Neuronal stem cell (in vitro differentiated cells): ENCODE data around the gene CLDN17.

Experiments used
- DNase-seq: peaks from one replicate; pipeline ENCODE4 v3.0.0-alpha.2; 2013; ENCODE audit warnings: low spot score
- H2AFZ ChIP-seq: one replicate; pipeline ENCODE4 v1.6.1; 2013; ENCODE audit warnings: mild to moderate bottlenecking, low read length, inconsistent platforms
- H2AK5ac ChIP-seq: 2 replicates; pipeline ENCODE4 v1.6.1; 2013; ENCODE audit warnings: low read depth, mild to moderate bottlenecking, inconsistent platforms, low read length, moderate library complexity, mixed read lengths
- H2BK120ac ChIP-seq: 2 replicates; pipeline ENCODE4 v1.6.1; 2013; ENCODE audit warnings: low read depth, mild to moderate bottlenecking, inconsistent platforms, low read length, moderate library complexity, mixed read lengths
- H2BK12ac ChIP-seq: one replicate; pipeline ENCODE4 v1.6.1; 2013; ENCODE audit warnings: low read length, inconsistent platforms
- H2BK15ac ChIP-seq: 2 replicates; pipeline ENCODE4 v1.6.1; 2013; ENCODE audit warnings: mild to moderate bottlenecking, low read length, inconsistent platforms, mixed read lengths
- H2BK5ac ChIP-seq: one replicate; pipeline ENCODE4 v1.6.1; 2013; ENCODE audit warnings: inconsistent platforms, mild to moderate bottlenecking, low read length, moderate library complexity
- H3K14ac ChIP-seq: one replicate; pipeline ENCODE4 v1.6.1; 2013; ENCODE audit warnings: low read length, inconsistent platforms
- H3K18ac ChIP-seq: 2 replicates; pipeline ENCODE4 v1.6.1; 2013; ENCODE audit warnings: low read length, inconsistent platforms
- H3K23ac ChIP-seq: 2 replicates; pipeline ENCODE4 v1.6.1; 2013; ENCODE audit warnings: low read depth, mild to moderate bottlenecking, mixed read lengths, low read length, inconsistent platforms; ENCODE audit not compliant: poor library complexity
- H3K27ac ChIP-seq: replicated peaks from 3 replicates; pipeline ENCODE4 v1.5.1; 2013; ENCODE audit warnings: low read length, inconsistent platforms
- H3K27me3 ChIP-seq, 3 experiments: 2 replicates each; pipeline ENCODE4 v1.6.1; 2013; ENCODE audit warnings: low read length in 3 of 3, mild to moderate bottlenecking in 2 of 3, inconsistent platforms in 1 of 3, low read depth in 1 of 3, mixed read lengths in 1 of 3, moderate library complexity in 1 of 3; ENCODE audit not compliant: control insufficient read depth in 3 of 3, insufficient read depth in 3 of 3
- H3K36me3 ChIP-seq, 2 donors: replicated peaks in 1 of 2; 2 replicates each; pipeline ENCODE4 v1.6.1; 2013; ENCODE audit warnings: low read length in 2 of 2; ENCODE audit not compliant: control insufficient read depth in 2 of 2, insufficient read depth in 2 of 2
- H3K4ac ChIP-seq: 2 replicates; pipeline ENCODE4 v1.6.1; 2013; ENCODE audit warnings: inconsistent platforms, mild to moderate bottlenecking, low read length, moderate library complexity
- H3K4me1 ChIP-seq, 2 donors: 1 replicate in 1 of 2; 2 replicates in 1 of 2; pipeline ENCODE4 v1.6.1; 2013; ENCODE audit warnings: low read length in 2 of 2, low read depth in 1 of 2; ENCODE audit not compliant: control insufficient read depth in 2 of 2, insufficient read depth in 1 of 2
- H3K4me2 ChIP-seq: one replicate; pipeline ENCODE4 v1.6.1; 2013; ENCODE audit warnings: mild to moderate bottlenecking, low read length, inconsistent platforms; ENCODE audit not compliant: insufficient read depth, poor library complexity, severe bottlenecking
- H3K4me3 ChIP-seq, 2 donors: 2 replicates each; pipeline ENCODE4 v1.5.1; 2013; ENCODE audit warnings: low read length in 2 of 2, mild to moderate bottlenecking in 2 of 2, inconsistent platforms in 1 of 2, moderate library complexity in 1 of 2
- H3K79me1 ChIP-seq: one replicate; pipeline ENCODE4 v1.6.1; 2013; ENCODE audit warnings: low read depth, mild to moderate bottlenecking, inconsistent platforms, low read length, moderate library complexity
- H3K9ac ChIP-seq: one replicate; pipeline ENCODE4 v1.6.1; 2013; ENCODE audit warnings: mild to moderate bottlenecking, low read depth, low read length, inconsistent platforms; ENCODE audit not compliant: poor library complexity
- H3K9me3 ChIP-seq, 2 donors: replicated peaks in 1 of 2; 2 replicates each; pipeline versions ENCODE3 to v1.6.1; 2013; ENCODE audit warnings: low read length in 2 of 2, mild to moderate bottlenecking in 2 of 2, inconsistent platforms in 1 of 2, low read depth in 1 of 2, mixed read lengths in 1 of 2, moderate library complexity in 1 of 2; ENCODE audit not compliant: control insufficient read depth in 2 of 2, insufficient read depth in 1 of 2
- H4K8ac ChIP-seq: one replicate; pipeline ENCODE4 v1.6.1; 2013; ENCODE audit warnings: low read depth, mild to moderate bottlenecking, inconsistent platforms, low read length, moderate library complexity
- H4K91ac ChIP-seq: one replicate; pipeline ENCODE4 v1.6.1; 2013; ENCODE audit warnings: low read length, low read depth, mild to moderate bottlenecking, inconsistent platforms; ENCODE audit not compliant: poor library complexity
- WGBS, 2 donors: extraction: QIAGEN DNeasy Blood & Tissue Kit; methylation state at CpG; one replicate each; pipeline ENCODE4 v1.1.7; 2013; ENCODE audit warnings: missing lambda C conversion rate in 2 of 2, mixed read lengths in 1 of 2; ENCODE audit not compliant: insufficient read length in 2 of 2, insufficient replicate concordance in 1 of 2; ENCODE audit errors: extremely low coverage in 2 of 2; 5-methylcytosine and 5-hydroxymethylcytosine counted together

CLDN17 gene

DNA sequence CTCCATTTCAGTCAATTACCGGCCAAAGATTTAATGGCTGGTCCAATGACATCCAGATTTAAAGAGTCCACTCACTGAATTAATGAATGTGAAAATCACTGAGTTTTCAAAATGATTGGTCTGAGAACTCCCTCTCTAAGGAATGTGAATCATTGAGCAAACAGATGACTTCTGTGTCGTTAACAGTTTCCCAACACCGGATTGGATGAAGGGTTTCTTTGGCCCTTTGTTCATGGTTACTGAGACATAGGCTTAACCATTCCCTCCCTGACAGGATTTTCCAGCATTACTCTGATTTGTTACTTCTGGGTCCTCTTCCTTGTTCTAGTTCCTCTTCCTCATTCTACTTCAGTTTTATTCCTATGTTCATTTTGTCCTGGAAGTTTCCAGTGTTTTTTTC is 1.5 kb upstream of the CLDN17 start:
- H3K4ac ChIP-seq, result no peak overlapping the region
- H2BK15ac ChIP-seq, result no peak overlapping the region
- no peak overlapping the region for H2AFZ ChIP-seq
- no peak overlapping the region for H2BK5ac ChIP-seq
- H2BK120ac ChIP-seq, result no peak overlapping the region
- H3K23ac ChIP-seq, result no peak overlapping the region
- WGBS, 2 donors, result no CpG with 5 or more reads among the region's 3 CpGs
- H3K4me2 ChIP-seq, result no peak overlapping the region
- no peak overlapping the region for H3K27ac ChIP-seq
- H3K14ac ChIP-seq, result no peak overlapping the region
- H3K9ac ChIP-seq, result no peak overlapping the region
- no peaks in the 10 kb centered on the region for H3K4me1 ChIP-seq
- no peak overlapping the region for H4K8ac ChIP-seq
- H3K27me3 ChIP-seq, result no peaks in the 10 kb centered on the region
- DNase-seq, result no peak
- H3K36me3 ChIP-seq, result no peaks in the 10 kb centered on the region
- H2AK5ac ChIP-seq, result no peak overlapping the region
- H4K91ac ChIP-seq, result no peak overlapping the region
- H3K4me3 ChIP-seq, result no peak overlapping the region
- H3K9me3 ChIP-seq, result no peaks in the 10 kb centered on the region
- H2BK12ac ChIP-seq, result no peak overlapping the region
- H3K79me1 ChIP-seq, result no peaks in the 10 kb centered on the region
- H3K18ac ChIP-seq, result no peak overlapping the region

DNA sequence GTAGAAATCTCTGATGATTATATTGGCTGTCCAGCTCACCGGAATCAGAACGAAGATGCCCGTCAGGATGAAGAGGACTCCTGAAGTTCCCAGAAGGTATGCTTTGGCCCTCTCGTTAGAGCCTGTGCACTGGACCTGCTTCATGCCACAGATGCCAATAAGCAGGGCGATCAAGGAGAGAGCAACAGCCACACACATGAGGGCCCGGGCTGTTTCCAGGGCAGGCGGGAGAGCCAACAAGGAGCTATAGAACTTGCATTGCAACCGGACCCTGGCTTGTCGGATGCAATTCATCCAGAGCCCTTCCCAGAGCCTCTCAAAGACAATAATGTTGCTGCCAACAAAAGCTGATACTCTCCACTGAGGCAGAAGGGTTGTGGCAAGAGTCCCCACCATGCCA is 434 bp downstream of the CLDN17 start:
- H2BK12ac ChIP-seq, result no peak overlapping the region
- H3K36me3 ChIP-seq, result no peaks in the 10 kb centered on the region
- H3K27me3 ChIP-seq, result no peaks in the 10 kb centered on the region
- H3K4me1 ChIP-seq, result no peaks in the 10 kb centered on the region
- H2BK15ac ChIP-seq, result no peak overlapping the region
- no peak overlapping the region for H2AK5ac ChIP-seq
- no peak overlapping the region for H3K23ac ChIP-seq
- H4K91ac ChIP-seq, result no peak overlapping the region
- H3K14ac ChIP-seq, result no peak overlapping the region
- H3K4me3 ChIP-seq, result no peak overlapping the region
- H3K79me1 ChIP-seq, result no peaks in the 10 kb centered on the region
- no peak overlapping the region for H3K4ac ChIP-seq
- DNase-seq, result no peak
- H3K18ac ChIP-seq, result no peak overlapping the region
- H2AFZ ChIP-seq, result no peak overlapping the region
- no peak overlapping the region for H2BK5ac ChIP-seq
- H3K27ac ChIP-seq, result no peak overlapping the region
- H4K8ac ChIP-seq, result no peak overlapping the region
- WGBS, 2 donors, result no CpG with 5 or more reads among the region's 9 CpGs
- no peak overlapping the region for H2BK120ac ChIP-seq
- no peak overlapping the region for H3K9ac ChIP-seq
- no peak overlapping the region for H3K4me2 ChIP-seq
- no peaks in the 10 kb centered on the region for H3K9me3 ChIP-seq

GRCh38 chr21:30164796-30165195 is 1.8 kb downstream of the CLDN17 start:
- no peaks in the 10 kb centered on the region for H3K9me3 ChIP-seq
- H3K4me1 ChIP-seq, result no peaks in the 10 kb centered on the region

DNA sequence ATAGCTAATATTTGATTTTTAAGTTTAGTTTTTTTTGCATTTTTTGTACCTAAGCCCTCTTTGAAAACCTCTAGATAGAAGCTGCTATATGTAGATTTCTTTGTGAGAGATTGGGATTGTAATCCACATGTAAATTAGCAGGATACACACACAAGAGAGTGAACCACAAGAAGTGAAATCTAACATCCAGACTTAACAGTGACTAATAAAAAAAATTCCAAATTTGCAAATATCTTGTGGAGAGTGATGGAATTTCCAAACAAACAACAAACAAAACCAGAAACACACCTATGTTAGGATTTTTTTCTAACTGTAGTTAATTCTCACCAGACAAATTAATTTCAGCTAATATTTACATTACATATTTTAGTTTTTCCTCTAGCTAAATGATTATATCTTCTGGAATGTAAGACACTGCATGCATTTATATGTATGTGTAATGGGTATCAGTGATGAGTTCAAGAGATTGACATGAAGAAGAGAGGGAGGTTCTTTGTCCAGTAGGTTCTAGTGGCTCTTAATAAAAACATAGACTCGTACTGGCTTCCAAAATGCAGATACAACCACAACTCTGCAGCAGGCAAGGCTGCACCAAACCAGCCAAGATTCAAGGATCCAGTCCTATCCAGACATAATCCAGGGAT is 12.8 kb downstream of the CLDN17 start:
- Histone ChIP-seq H2BK15ac (no peak overlapping the region), H3K4ac (no peak overlapping the region), H3K36me3 (no peaks in the 10 kb centered on the region), H3K14ac (no peak overlapping the region), H3K4me3 (no peak overlapping the region), H2AK5ac (no peak overlapping the region), H3K9ac (no peak overlapping the region), H3K27ac (no peak overlapping the region), H2BK120ac (no peak overlapping the region), H4K91ac (no peak overlapping the region), H4K8ac (no peak overlapping the region), H3K4me1 (no peaks in the 10 kb centered on the region), H2BK12ac (no peak overlapping the region), H3K4me2 (no peak overlapping the region), H2BK5ac (no peak overlapping the region), H3K23ac (no peak overlapping the region), H3K18ac (no peak overlapping the region), H3K27me3 (no peaks in the 10 kb centered on the region), H2AFZ (no peak overlapping the region), H3K9me3 (no peaks in the 10 kb centered on the region), H3K79me1 (no peaks in the 10 kb centered on the region)
- no peak for DNase-seq
- no CpG with 5 or more reads among the region's 1 CpG for WGBS, 2 donors

More at GRCh38 chr21:30164796-30165195, 1.8 kb downstream of the CLDN17 start:
- Histone ChIP-seq H2BK120ac (no peak overlapping the region), H2AFZ (no peak overlapping the region), H3K9ac (no peak overlapping the region), H2AK5ac (no peak overlapping the region), H3K18ac (no peak overlapping the region), H3K4ac (no peak overlapping the region), H3K27me3 (no peaks in the 10 kb centered on the region), H3K23ac (no peak overlapping the region), H2BK15ac (no peak overlapping the region), H3K4me2 (no peak overlapping the region), H2BK5ac (no peak overlapping the region), H4K8ac (no peak overlapping the region), H3K36me3 (no peaks in the 10 kb centered on the region), H2BK12ac (no peak overlapping the region), H3K14ac (no peak overlapping the region), H3K79me1 (no peaks in the 10 kb centered on the region), H4K91ac (no peak overlapping the region), H3K27ac (no peak overlapping the region), H3K4me3 (no peak overlapping the region)
- WGBS, 2 donors, result no CpG with 5 or more reads among the region's 1 CpG
- no peak for DNase-seq
